Measurements from ENCODE around the gene KCNQ1. TPM values are rescaled to one million over a fixed set of nuclear protein-coding genes. Genes with fewer than 3 reads are reported as not detected.

KCNQ1 gene
- total RNA-seq, 2 experiments from 2014 or later, result 20.4 to 24.3 TPM

GRCh38 chr11:2511421-2512369, 66.9 kb downstream of the KCNQ1 start:
- Mint-ChIP-seq H3K4me1 (peaks cover 13% of the 10 kb centered on the region), H3K4me3 (no peak overlapping the region), H3K36me3 (ENCODE audit: low read depth) (no peaks in the 10 kb centered on the region), H3K27me3 (no peaks in the 10 kb centered on the region), H3K27ac (no peak overlapping the region), H3K9me3 (no peaks in the 10 kb centered on the region)
- CTCF ChIA-PET, result no interaction called here
- DNase-seq, result no peak
- POLR2A ChIA-PET, result no interaction called here

GRCh38 chr11:2512431-2513407, 67.9 kb downstream of the KCNQ1 start:
- CTCF ChIA-PET, result no interaction called here
- Mint-ChIP-seq H3K4me1 (peaks cover 10% of the 10 kb centered on the region), H3K36me3 (ENCODE audit: low read depth) (no peaks in the 10 kb centered on the region), H3K4me3 (no peak overlapping the region), H3K27me3 (no peaks in the 10 kb centered on the region), H3K27ac (no peak overlapping the region), H3K9me3 (no peaks in the 10 kb centered on the region)
- no peak for DNase-seq
- POLR2A ChIA-PET, result no interaction called here

GRCh38 chr11:2513441-2513840, 68.6 kb downstream of the KCNQ1 start:
- no peak overlapping the region for H3K4me3 Mint-ChIP-seq
- no peak overlapping the region for H3K27ac Mint-ChIP-seq
- DNase-seq, result no peak
- peaks cover 10% of the 10 kb centered on the region for H3K4me1 Mint-ChIP-seq
- POLR2A ChIA-PET, result no interaction called here
- H3K9me3 Mint-ChIP-seq, result no peaks in the 10 kb centered on the region
- CTCF ChIA-PET, result no interaction called here
- no peaks in the 10 kb centered on the region for H3K36me3 Mint-ChIP-seq (ENCODE audit: low read depth)
- H3K27me3 Mint-ChIP-seq, result no peaks in the 10 kb centered on the region

- DNase-seq, result no peak
- H3K9me3 Mint-ChIP-seq, result no peaks in the 10 kb centered on the region
- H3K27ac Mint-ChIP-seq, result no peak overlapping the region
- ChIA-PET CTCF (interaction anchor here (1.0 kb wide), 1 partner anchor 17 kb away, joined by 3 read pairs; no protein-coding TSS in a partner anchor), POLR2A (no interaction called here)
- H3K27me3 Mint-ChIP-seq, result no peaks in the 10 kb centered on the region
- no peaks in the 10 kb centered on the region for H3K36me3 Mint-ChIP-seq (ENCODE audit: low read depth)
- H3K4me1 Mint-ChIP-seq, result peaks cover 3% of the 10 kb centered on the region
- no peak overlapping the region for H3K4me3 Mint-ChIP-seq
Observed at GRCh38 chr11:2515401-2516275, 70.8 kb downstream of the KCNQ1 start.

- no peak overlapping the region for H3K27ac Mint-ChIP-seq
- H3K4me3 Mint-ChIP-seq, result no peak overlapping the region
- H3K9me3 Mint-ChIP-seq, result no peaks in the 10 kb centered on the region
- H3K4me1 Mint-ChIP-seq, result no peaks in the 10 kb centered on the region
- no peak for DNase-seq
- H3K27me3 Mint-ChIP-seq, result no peaks in the 10 kb centered on the region
- POLR2A ChIA-PET, result no interaction called here
- no peaks in the 10 kb centered on the region for H3K36me3 Mint-ChIP-seq (ENCODE audit: low read depth)
- CTCF ChIA-PET, result no interaction called here
Observed at GRCh38 chr11:2516276-2517015, 71.6 kb downstream of the KCNQ1 start.

- no peaks in the 10 kb centered on the region for H3K4me1 Mint-ChIP-seq
- H3K27ac Mint-ChIP-seq, result no peak overlapping the region
- DNase-seq, result no peak
- ChIA-PET CTCF (no interaction called here), POLR2A (no interaction called here)
- no peaks in the 10 kb centered on the region for H3K36me3 Mint-ChIP-seq (ENCODE audit: low read depth)
- H3K9me3 Mint-ChIP-seq, result no peaks in the 10 kb centered on the region
- no peaks in the 10 kb centered on the region for H3K27me3 Mint-ChIP-seq
- no peak overlapping the region for H3K4me3 Mint-ChIP-seq
Observed at GRCh38 chr11:2517016-2517385, 72.2 kb downstream of the KCNQ1 start.

- H3K27ac Mint-ChIP-seq, result no peak overlapping the region
- DNase-seq, result no peak
- CTCF ChIA-PET, result no interaction called here
- H3K36me3 Mint-ChIP-seq (ENCODE audit: low read depth), result no peaks in the 10 kb centered on the region
- no peaks in the 10 kb centered on the region for H3K9me3 Mint-ChIP-seq
- H3K27me3 Mint-ChIP-seq, result no peaks in the 10 kb centered on the region
- H3K4me1 Mint-ChIP-seq, result no peaks in the 10 kb centered on the region
- H3K4me3 Mint-ChIP-seq, result no peak overlapping the region
- POLR2A ChIA-PET, result no interaction called here
Observed at GRCh38 chr11:2517386-2518064, 72.7 kb downstream of the KCNQ1 start.

GRCh38 chr11:2518111-2518982, 73.5 kb downstream of the KCNQ1 start:
- Mint-ChIP-seq H3K27me3 (no peaks in the 10 kb centered on the region), H3K9me3 (no peaks in the 10 kb centered on the region), H3K4me1 (no peaks in the 10 kb centered on the region), H3K27ac (no peak overlapping the region), H3K36me3 (ENCODE audit: low read depth) (no peaks in the 10 kb centered on the region), H3K4me3 (no peak overlapping the region)
- DNase-seq, result no peak
- ChIA-PET POLR2A (no interaction called here), CTCF (no interaction called here)

GRCh38 chr11:2518983-2519340, 74.2 kb downstream of the KCNQ1 start:
- Mint-ChIP-seq H3K4me3 (no peak overlapping the region), H3K9me3 (no peaks in the 10 kb centered on the region), H3K27ac (no peak overlapping the region), H3K36me3 (ENCODE audit: low read depth) (no peaks in the 10 kb centered on the region), H3K27me3 (no peaks in the 10 kb centered on the region), H3K4me1 (no peaks in the 10 kb centered on the region)
- CTCF ChIA-PET, result no interaction called here
- POLR2A ChIA-PET, result no interaction called here
- DNase-seq, result no peak

- Mint-ChIP-seq H3K27ac (no peak overlapping the region), H3K9me3 (no peaks in the 10 kb centered on the region), H3K4me3 (no peak overlapping the region), H3K36me3 (ENCODE audit: low read depth) (no peaks in the 10 kb centered on the region), H3K27me3 (no peaks in the 10 kb centered on the region), H3K4me1 (no peaks in the 10 kb centered on the region)
- no peak for DNase-seq
- ChIA-PET POLR2A (no interaction called here), CTCF (no interaction called here)
Observed at GRCh38 chr11:2519517-2519861, 74.7 kb downstream of the KCNQ1 start.

All from activated CD4-positive, alpha-beta T cell treated with anti-CD3 and anti-CD28 coated beads, Interleukin-2, amount 10 ng/mL, durations not matched to agents 7 days and 5 days (primary cell).